HS-5 (cell line): ENCODE results near the gene CAMK2A.

Source experiments
- DNase-seq: peaks from one replicate; pipeline ENCODE4 v3.0.0-alpha.2; 2012; ENCODE audit warnings: low read depth

The CAMK2A gene

GRCh38 chr5:150299571-150300327 is 10.2 kb upstream of the CAMK2A start:
- DNase-seq, result no peak

DNA sequence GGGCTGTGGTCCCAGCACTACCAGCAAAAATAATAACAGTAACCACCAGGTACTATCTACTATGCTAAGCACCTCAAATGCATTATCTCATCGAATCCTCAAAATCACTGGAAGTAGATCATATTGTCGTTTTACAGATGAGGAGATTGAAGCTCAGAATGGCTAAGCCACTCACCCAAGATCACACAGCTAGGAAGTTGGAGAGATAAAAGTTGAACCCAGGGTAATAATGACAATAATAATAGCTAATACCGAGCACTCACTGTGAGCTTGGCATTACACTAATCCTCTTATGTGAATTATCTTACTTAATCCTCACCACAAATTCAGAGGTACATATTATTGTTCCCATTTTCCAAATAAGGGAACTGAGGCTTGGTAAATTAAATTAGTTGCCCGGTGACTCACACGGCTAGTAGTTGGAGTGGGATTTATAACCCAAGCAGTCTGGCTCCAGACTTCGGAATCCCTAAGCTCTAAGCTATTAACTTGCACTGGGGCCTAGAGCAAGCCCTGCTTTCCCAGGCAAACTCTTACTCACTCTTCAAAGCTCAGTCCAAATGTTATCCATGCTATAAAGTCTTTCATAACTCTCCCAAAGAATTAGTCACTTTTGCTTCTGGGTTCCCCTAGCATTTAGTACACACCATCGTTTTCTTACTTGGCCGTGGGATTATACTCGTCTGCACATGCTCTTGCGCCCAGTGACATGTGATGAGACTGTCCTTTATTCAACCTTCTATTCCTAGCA is 9.3 kb upstream of the CAMK2A start:
- peak; percentile 86 for DNase-seq

DNA sequence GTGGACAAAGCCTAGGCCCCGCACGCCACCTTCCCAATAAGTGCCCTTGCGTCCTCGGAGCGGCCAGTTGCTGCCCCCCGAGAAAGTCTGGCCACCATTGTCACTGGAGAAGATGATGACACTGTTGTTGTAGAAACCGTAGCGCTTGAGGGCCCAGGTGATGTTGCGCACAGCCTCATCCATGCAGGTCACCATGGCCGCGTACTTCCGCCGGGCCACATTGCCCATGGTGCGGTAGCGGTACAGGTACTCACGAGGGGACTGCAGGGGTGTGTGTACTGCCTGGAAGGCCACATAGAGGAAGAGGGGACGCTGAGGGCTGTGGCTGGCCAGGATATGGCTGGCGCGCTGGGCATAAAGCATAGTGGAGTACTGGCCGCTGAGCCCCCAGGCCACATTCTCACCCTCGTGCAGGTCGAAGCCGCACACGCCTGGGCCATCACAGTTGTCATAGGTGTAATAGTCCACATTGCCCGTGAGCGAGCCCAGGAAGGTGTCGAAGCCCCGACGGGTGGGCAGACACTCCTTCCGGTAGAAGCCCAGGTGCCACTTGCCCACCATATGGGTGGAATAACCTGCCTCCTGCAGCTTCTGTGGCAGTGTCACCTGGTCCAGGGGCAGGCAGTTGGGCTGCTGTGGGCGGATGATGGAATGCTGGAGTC is 8.5 kb upstream of the CAMK2A start:
- no peak for DNase-seq

DNA sequence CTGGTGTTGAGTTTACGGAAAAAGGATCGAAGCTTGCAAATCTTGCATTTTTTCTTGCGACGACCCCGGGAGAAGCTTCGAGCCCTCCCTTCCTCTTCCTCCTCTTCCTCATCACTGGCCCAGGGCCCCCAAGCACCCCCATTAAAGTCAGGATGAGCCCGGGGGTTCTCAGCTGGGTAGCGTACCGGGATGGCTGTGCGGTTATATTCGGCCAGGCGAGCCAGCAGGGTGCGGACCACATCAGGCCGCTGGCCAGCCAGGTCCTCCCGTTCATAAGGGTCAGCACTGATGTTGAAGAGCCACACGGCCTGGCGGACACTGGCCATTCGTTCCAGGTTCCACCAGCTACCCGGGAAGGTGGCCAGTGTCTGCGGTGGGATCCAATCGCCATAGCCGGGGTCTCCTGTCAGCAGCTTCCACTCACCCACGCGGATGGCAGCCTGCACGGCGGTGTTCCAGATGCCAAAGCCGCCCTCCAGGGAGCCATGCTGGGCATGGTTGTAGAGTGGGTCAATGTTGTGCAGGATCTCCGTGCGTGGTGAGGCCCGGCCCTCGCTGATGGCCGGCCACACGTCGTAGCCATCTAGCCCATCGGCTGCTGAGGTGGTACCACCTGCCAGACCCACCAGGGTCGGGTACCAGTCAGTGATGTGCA is 7.8 kb upstream of the CAMK2A start:
- no peak for DNase-seq

GRCh38 chr5:150296496-150296895 is 6.9 kb upstream of the CAMK2A start:
- no peak for DNase-seq

- DNase-seq, result no peak
Measured at GRCh38 chr5:150295741-150296486, 6.3 kb upstream of the CAMK2A start.

- no peak for DNase-seq
Measured at GRCh38 chr5:150295172-150295634, 5.6 kb upstream of the CAMK2A start.

- DNase-seq, result no peak
Measured at GRCh38 chr5:150294551-150295071, 5.0 kb upstream of the CAMK2A start.

DNA sequence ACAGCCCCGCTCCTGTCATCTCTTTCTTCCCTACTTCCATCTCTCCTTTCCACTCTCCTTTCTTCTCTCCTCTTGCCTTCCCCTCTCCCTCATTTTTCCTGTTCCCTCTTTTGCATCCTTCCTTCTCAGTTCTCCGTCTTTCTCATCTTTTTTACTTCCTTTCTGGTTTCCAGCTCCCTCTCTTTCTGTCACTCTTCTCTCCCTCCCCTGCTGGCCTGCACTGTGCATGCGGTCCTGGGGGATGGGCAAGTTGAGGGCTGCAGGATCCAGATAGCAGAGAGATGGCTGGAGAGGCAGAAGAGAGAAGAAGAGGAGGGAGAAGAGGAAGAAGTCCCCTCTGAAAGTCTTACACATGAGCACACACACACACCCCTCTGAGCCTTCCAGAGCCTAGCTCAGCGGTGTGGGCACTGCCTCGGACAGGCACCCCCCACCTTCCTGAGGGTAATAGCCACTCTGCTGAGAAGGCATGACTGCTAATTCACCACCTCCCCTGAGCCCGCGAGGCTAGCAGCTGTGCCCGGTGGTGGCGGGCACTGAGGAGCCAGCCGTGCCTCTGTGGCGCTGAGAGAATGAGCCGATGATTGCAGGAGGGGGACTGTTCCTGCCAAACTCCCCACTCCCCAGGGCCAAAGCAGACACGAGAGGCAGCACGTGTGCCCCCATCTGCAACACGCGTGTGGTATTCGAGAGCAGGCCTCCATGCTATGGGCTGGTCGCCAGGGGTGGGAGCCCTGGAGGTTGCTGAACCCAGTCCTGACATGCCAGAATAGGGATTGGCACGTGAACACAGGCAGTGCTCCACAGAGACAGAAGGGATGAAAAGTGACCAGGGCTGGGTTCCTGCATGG is 3.7 kb upstream of the CAMK2A start:
- DNase-seq, result no peak

DNA sequence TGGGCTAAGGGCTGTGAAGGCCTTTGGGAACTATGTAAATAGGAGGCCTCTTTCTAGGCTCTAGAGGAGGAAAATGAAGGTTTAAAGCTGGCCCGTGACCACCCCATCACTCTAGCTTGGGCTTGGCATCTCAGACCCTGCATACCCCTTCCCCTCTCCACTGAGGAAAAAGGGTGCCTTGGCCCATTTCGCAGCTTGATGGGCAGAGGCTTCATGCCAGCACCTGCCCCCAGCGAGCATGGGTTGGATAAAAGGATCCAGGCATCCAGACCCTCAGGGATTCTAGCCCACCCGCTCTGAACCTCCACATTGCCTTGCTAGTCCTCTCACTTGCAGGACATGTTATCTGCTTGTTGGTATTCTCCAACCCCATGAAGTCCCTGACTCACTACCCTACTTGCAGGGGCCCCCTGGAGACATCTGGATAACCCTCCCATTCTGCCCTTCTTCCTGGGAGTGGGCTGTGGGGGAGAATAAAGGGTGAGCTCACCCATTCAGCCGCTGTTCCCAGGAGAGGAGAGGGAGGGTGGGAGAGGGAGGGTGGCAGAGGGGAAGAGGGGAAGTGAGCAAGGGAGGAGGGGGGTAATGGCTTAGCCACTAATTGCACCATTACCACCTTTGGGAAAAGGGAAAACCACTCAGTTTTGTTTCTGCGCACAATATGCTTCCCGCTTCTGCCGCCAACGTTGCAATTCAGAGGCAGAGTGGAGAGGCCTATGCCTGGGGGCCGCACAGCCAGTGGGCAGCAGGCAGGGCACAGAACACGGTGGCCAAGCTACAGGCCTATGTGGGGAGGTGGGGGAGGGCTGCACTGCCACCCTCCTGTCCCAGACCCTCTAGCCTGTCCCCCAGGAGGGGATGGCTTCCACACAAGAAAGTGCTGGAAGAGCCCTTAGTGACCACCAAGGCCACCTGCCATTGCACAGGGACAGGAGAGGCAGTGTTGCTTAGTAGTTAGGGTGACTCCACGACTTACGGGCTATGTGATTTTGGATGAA is 2.1 kb upstream of the CAMK2A start:
- no peak for DNase-seq

DNA sequence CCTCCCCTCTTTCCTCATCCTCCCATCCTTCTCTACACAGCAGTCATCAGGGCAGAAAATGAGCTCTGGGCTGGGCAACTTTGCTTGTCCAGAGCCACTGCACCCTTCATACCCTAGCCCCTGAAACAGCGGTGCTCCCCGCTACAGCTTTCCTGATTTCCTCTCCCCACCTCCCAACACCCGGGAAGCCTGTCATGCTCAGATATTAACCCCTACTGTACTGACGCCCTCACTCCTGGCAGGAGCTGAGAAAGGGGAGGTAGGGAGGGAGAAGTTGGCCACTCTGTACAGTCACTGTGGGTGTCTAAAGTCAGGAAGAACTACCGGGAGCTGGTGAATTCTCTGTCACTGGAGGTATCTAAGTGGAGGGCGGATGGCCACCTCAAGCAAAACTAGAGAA is 782 bp downstream of the CAMK2A start:
- no peak for DNase-seq

- no peak for DNase-seq
Measured at GRCh38 chr5:150288361-150288760, 1.2 kb downstream of the CAMK2A start.

- no peak for DNase-seq
Measured at GRCh38 chr5:150286820-150287219, 2.8 kb downstream of the CAMK2A start.

- DNase-seq, result no peak
Measured at GRCh38 chr5:150285114-150285513, 4.5 kb downstream of the CAMK2A start.

- DNase-seq, result no peak
Measured at GRCh38 chr5:150284311-150284710, 5.3 kb downstream of the CAMK2A start.

GRCh38 chr5:150283904-150284303 is 5.7 kb downstream of the CAMK2A start:
- DNase-seq, result no peak

- no peak for DNase-seq
Measured at GRCh38 chr5:150281987-150282386, 7.6 kb downstream of the CAMK2A start.

- DNase-seq, result no peak
Measured at GRCh38 chr5:150279330-150280020, 10.1 kb downstream of the CAMK2A start.

DNA sequence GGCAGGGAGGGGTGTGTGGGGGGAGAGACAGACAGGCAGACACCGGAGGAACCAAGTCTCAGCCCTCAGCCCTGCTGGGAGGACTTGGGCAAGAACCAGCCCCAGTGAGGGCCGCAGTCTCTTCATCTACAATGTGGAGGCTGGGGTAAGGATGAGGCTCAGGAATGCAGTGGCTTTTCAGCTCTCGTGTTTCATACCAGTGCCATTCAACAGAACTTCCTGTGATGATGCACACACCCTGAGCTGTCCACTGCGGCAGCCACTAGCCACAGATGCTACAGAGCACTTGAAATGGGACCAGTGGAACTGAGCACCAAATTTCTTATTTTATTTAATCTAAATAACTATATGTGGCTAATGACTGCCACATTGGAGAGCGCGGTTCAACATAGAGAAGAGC is 10.7 kb downstream of the CAMK2A start:
- DNase-seq, result peak; percentile 57
